Endothelial cell of umbilical vein (primary cell): ENCODE data around the gene TMEM89. TPM values are rescaled to one million over a fixed set of nuclear protein-coding genes. Genes with fewer than 3 reads are reported as not detected.

Source experiments
- BruUV-seq: library from RNA; stranded (reverse); fragments of 400-500 nt; replicated peaks from 2 replicates; lab custom pipeline; 2021; lab: Mats Ljungman, UMichigan
- CTCF ChIA-PET: fragments of 300-600, 350-600 bp; sonication (Branson Sonifier 250); formaldehyde crosslinking; loops from one replicate; lab custom pipeline; 2021; ENCODE audit warnings: antibody characterized with exemption, inconsistent platforms; lab: Charles Lee
- POLR2A ChIA-PET: fragments of 300-600, 350-600 bp; sonication (Branson Sonifier 250); formaldehyde crosslinking; loops from one replicate; lab custom pipeline; 2021; ENCODE audit warnings: antibody characterized with exemption, inconsistent platforms; lab: Charles Lee
- DNase-seq: peaks from one replicate; pipeline ENCODE4 v3.0.0-alpha.2; 2011; ENCODE audit warnings: low read depth, low spot score
- FAIRE-seq: peaks from 2 replicates; lab custom pipeline; 2011; peaks lifted over from hg19 to GRCh38; lab: Jason Lieb, UNC
- H2AFZ ChIP-seq: 2 replicates; pipeline ENCODE4 v1.6.0; 2012; ENCODE audit warnings: low read depth, low read length, control low read depth, inconsistent platforms
- H3K27ac ChIP-seq: 2 replicates; pipeline ENCODE4 v1.5.1; 2011; ENCODE audit warnings: low read depth, mild to moderate bottlenecking, control low read depth, low read length, moderate library complexity; ENCODE audit not compliant: insufficient read depth
- H3K27me3 ChIP-seq, 2 experiments: 2 replicates each; pipeline versions ENCODE4 v1.6.0 to v1.6.1; 2011; ENCODE audit warnings: low read length in 2 of 2, mixed read lengths in 1 of 2; ENCODE audit not compliant: control insufficient read depth in 2 of 2, insufficient read depth in 2 of 2
- H3K36me3 ChIP-seq, 2 experiments: 2 replicates in 1 of 2; 3 replicates in 1 of 2; pipeline ENCODE4 v1.5.1; 2011; ENCODE audit warnings: low read length in 2 of 2, mild to moderate bottlenecking in 1 of 2, moderate library complexity in 1 of 2; ENCODE audit not compliant: control insufficient read depth in 2 of 2, insufficient read depth in 2 of 2; ENCODE audit errors: extremely low read depth in 1 of 2
- H3K4me1 ChIP-seq: 3 replicates; pipeline ENCODE4 v1.5.1; 2011; ENCODE audit warnings: mild to moderate bottlenecking, low read length; ENCODE audit not compliant: control insufficient read depth, insufficient read depth; ENCODE audit errors: extremely low read depth
- H3K4me2 ChIP-seq: 2 replicates; pipeline ENCODE4 v1.6.1; 2011; ENCODE audit warnings: low read length, control low read depth, mixed read lengths; ENCODE audit not compliant: insufficient read depth
- H3K4me3 ChIP-seq, 3 experiments: fragments of 200-600 bp in 1 of 3; sonication (generic), shearing (Covaris generic) in 1 of 3; replicated peaks in 1 of 3; 2 replicates each; pipeline ENCODE4 v1.5.1; 2011 to 2016; ENCODE audit warnings: control low read depth in 3 of 3, low read length in 3 of 3, mild to moderate bottlenecking in 2 of 3, inconsistent platforms in 1 of 3, low read depth in 1 of 3, moderate library complexity in 1 of 3; ENCODE audit not compliant: insufficient read depth in 1 of 3
- H3K79me2 ChIP-seq: 2 replicates; pipeline ENCODE4 v1.6.0; 2012; ENCODE audit warnings: low read length, inconsistent platforms; ENCODE audit not compliant: control insufficient read depth, insufficient read depth
- H3K9ac ChIP-seq: replicated peaks from 2 replicates; pipeline ENCODE3; 2011; ENCODE audit warnings: low read length, control low read depth; ENCODE audit not compliant: insufficient read depth; ENCODE audit errors: extremely low read depth
- H3K9me1 ChIP-seq: replicated peaks from 3 replicates; pipeline ENCODE4 v1.6.0; 2011; ENCODE audit warnings: mild to moderate bottlenecking, low read length; ENCODE audit not compliant: control insufficient read depth, insufficient read depth; ENCODE audit errors: extremely low read depth
- H3K9me3 ChIP-seq: replicated peaks from 2 replicates; pipeline ENCODE4 v1.5.1; 2012; ENCODE audit warnings: low read length, inconsistent platforms; ENCODE audit not compliant: control insufficient read depth, insufficient read depth
- H4K20me1 ChIP-seq: replicated peaks from 2 replicates; pipeline ENCODE3; 2011; ENCODE audit warnings: mild to moderate bottlenecking, low read length; ENCODE audit not compliant: control insufficient read depth, insufficient read depth; ENCODE audit errors: extremely low read depth
- EZH2 ChIP-seq: IDR thresholded peaks from 2 replicates; pipeline ENCODE4 v1.6.1; 2012; ENCODE audit warnings: borderline replicate concordance, low read depth, mild to moderate bottlenecking, moderate library complexity, low read length, inconsistent platforms; ENCODE audit not compliant: severe bottlenecking
- FOS ChIP-seq: IDR thresholded peaks from 2 replicates; pipeline ENCODE4 v1.6.1; 2011; ENCODE audit warnings: mild to moderate bottlenecking, low read length, moderate library complexity, borderline replicate concordance; ENCODE audit not compliant: insufficient read depth
- GATA2 ChIP-seq: IDR thresholded peaks from 2 replicates; pipeline ENCODE4 v1.7.0; 2011; ENCODE audit warnings: low read depth, mild to moderate bottlenecking, moderate library complexity, mixed read lengths, low read length; ENCODE audit not compliant: insufficient read length, insufficient read depth
- JUN ChIP-seq: IDR thresholded peaks from 2 replicates; pipeline ENCODE4 v1.6.1; 2011; ENCODE audit warnings: borderline replicate concordance, low read depth; ENCODE audit not compliant: insufficient read length, insufficient read depth
- MYC ChIP-seq: IDR thresholded peaks from one replicate; pipeline ENCODE4 v1.6.1; 2011; ENCODE audit warnings: mild to moderate bottlenecking, low read depth, low read length
- POLR2A ChIP-seq: IDR thresholded peaks from 2 replicates; pipeline ENCODE4 v1.6.1; 2012; ENCODE audit warnings: low read depth, mild to moderate bottlenecking, control low read depth, low read length
- POLR2AphosphoS5 ChIP-seq: IDR thresholded peaks from 2 replicates; pipeline ENCODE4 v1.6.1; 2012; ENCODE audit warnings: low read depth, mild to moderate bottlenecking, control low read depth, low read length, moderate library complexity; ENCODE audit not compliant: insufficient read depth
- dilution Hi-C: fragments of 300-500 bp; cut with MboI; formaldehyde crosslinking; loops from one replicate; pipeline ENCODE4 v1.15.0; 2019; ENCODE audit warnings: low sequenced_read_pairs; ENCODE audit not compliant: extremely low pct_ligation_motif_present
- intact Hi-C: fragments of 100-400 bp; cut with micrococcal nuclease; formaldehyde crosslinking; loops from one replicate; pipeline ENCODE4 v1.10.0; 2022
- polyA plus RNA-seq, 4 experiments: library from polyadenylated mRNA; depleted of rRNA in 3 of 4; stranded (reverse) in 3 of 4; unstranded in 1 of 4; fragments of >200 nt; gene quantifications; 2 replicates each; pipeline versions ENCODE4 v1.2.1 to v1.2.3, GENCODE V29; 2011 to 2012; ENCODE audit warnings: missing spikeins in 1 of 4
- total RNA-seq: library from RNA; stranded (reverse); gene quantifications from 2 replicates; pipeline ENCODE4 v1.2.3, GENCODE V29; 2021
- TF ChIP-seq, protein P1 (sequence below): IDR thresholded peaks from 2 replicates; pipeline ENCODE4 v1.6.1; 2011; ENCODE audit not compliant: insufficient read depth, insufficient read length
- TF ChIP-seq, protein P2 (sequence below), 2 donors: IDR thresholded peaks; 1 replicate in 1 of 2; 2 replicates in 1 of 2; pipeline ENCODE4 v1.5.1; 2011; ENCODE audit warnings: low read length in 2 of 2, mild to moderate bottlenecking in 2 of 2, moderate library complexity in 2 of 2, control low read depth in 1 of 2, inconsistent platforms in 1 of 2, low read depth in 1 of 2; ENCODE audit not compliant: insufficient read depth in 1 of 2; ENCODE audit errors: extremely low read depth in 1 of 2

Gene TMEM89
- total and polyA plus RNA-seq, 2 donors (not counting 3 experiments of a cell fraction or from before 2014, with no cell fraction given): not detected

- H3K4me3 ChIP-seq: no peak overlapping the region
- no peaks in the 10 kb centered on the region for H4K20me1 ChIP-seq
- peaks cover 17% of the 10 kb centered on the region for H3K4me1 ChIP-seq
- H3K36me3 ChIP-seq: peaks cover 0 to 24% of the 10 kb centered on the region in 2 experiments
- H3K9ac ChIP-seq: no peak overlapping the region
- BruUV-seq: no TSS peak
- no peaks in the 10 kb centered on the region for H3K9me3 ChIP-seq
- H3K27me3 ChIP-seq: no peaks in the 10 kb centered on the region
- H3K79me2 ChIP-seq: no peaks in the 10 kb centered on the region
- ChIA-PET POLR2A (no interaction called here), CTCF (interaction anchor here (4.5 kb wide), 1 partner anchor 21 kb away, joined by 32 read pairs; no protein-coding TSS in a partner anchor)
- intact Hi-C loops (loop anchor here (2.0 kb wide), 1 partner anchor 53 kb away; no protein-coding TSS in a partner anchor), dilution Hi-C loops (no loop called here)
- no peaks in the 10 kb centered on the region for H3K9me1 ChIP-seq
- no peak for FAIRE-seq
- H2AFZ ChIP-seq: no peak overlapping the region
- TF ChIP-seq JUN (no peak), POLR2A (no peak), FOS (no peak), EZH2 (no peak), GATA2 (no peak), MYC (no peak), POLR2AphosphoS5 (no peak)
- TF ChIP-seq, protein P1, sequence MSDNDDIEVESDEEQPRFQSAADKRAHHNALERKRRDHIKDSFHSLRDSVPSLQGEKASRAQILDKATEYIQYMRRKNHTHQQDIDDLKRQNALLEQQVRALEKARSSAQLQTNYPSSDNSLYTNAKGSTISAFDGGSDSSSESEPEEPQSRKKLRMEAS: no peak
- TF ChIP-seq, protein P2, sequence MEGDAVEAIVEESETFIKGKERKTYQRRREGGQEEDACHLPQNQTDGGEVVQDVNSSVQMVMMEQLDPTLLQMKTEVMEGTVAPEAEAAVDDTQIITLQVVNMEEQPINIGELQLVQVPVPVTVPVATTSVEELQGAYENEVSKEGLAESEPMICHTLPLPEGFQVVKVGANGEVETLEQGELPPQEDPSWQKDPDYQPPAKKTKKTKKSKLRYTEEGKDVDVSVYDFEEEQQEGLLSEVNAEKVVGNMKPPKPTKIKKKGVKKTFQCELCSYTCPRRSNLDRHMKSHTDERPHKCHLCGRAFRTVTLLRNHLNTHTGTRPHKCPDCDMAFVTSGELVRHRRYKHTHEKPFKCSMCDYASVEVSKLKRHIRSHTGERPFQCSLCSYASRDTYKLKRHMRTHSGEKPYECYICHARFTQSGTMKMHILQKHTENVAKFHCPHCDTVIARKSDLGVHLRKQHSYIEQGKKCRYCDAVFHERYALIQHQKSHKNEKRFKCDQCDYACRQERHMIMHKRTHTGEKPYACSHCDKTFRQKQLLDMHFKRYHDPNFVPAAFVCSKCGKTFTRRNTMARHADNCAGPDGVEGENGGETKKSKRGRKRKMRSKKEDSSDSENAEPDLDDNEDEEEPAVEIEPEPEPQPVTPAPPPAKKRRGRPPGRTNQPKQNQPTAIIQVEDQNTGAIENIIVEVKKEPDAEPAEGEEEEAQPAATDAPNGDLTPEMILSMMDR (IDR thresholded peaks at IDR 0.05; ENCODE audit: extremely low read depth in 1 of 2, insufficient read depth in 1 of 2, low read depth in 1 of 2, low read length in 2 of 2): no peak
- DNase-seq: no peak
- no peak overlapping the region for H3K4me2 ChIP-seq
- H3K27ac ChIP-seq: no peak overlapping the region
Measured at GRCh38 chr3:48633743-48634142, 12.2 kb upstream of the TMEM89 start.
